Heart left ventricle (tissue), 16 donors: ENCODE results near the gene TEDDM1. TPM values are rescaled to one million over a fixed set of nuclear protein-coding genes. Genes with fewer than 3 reads are reported as not detected.

Source experiments
- ATAC-seq, 4 donors: fragments of 200-7000 bp; cut with Tn5 transposase; one replicate each; pipeline ENCODE4 v1.9.1; 2020 to 2022; ENCODE audit warnings: moderate library complexity in 4 of 4, mild to moderate bottlenecking in 3 of 4, moderate number of reproducible peaks in 1 of 4
- DNase-seq, 5 donors: peaks; one replicate each; pipeline ENCODE4 v3.0.0-alpha.2; 2020
- H3K27ac ChIP-seq, 12 donors: fragments of 200-600 bp; sonication (generic) in 4 of 12; one replicate each; pipeline versions ENCODE4 v1.5.0 to v1.8.0; 2016 to 2022; ENCODE audit warnings: mild to moderate bottlenecking in 2 of 12
- H3K27me3 ChIP-seq, 9 donors: fragments of 200-600 bp; sonication (generic) in 2 of 9; one replicate each; pipeline versions ENCODE4 v1.5.1 to v1.8.0; 2016 to 2022; ENCODE audit warnings: mild to moderate bottlenecking in 3 of 9
- H3K36me3 ChIP-seq, 9 donors: fragments of 200-600 bp; sonication (generic) in 2 of 9; one replicate each; pipeline versions ENCODE4 v1.5.0 to v1.8.0; 2018 to 2022; ENCODE audit warnings: mild to moderate bottlenecking in 2 of 9
- H3K4me1 ChIP-seq, 12 donors: fragments of 200-600 bp; sonication (generic) in 4 of 12; one replicate each; pipeline versions ENCODE4 v1.5.0 to v1.8.0; 2016 to 2022; ENCODE audit warnings: mild to moderate bottlenecking in 3 of 12
- H3K4me3 ChIP-seq, 12 donors: fragments of 200-600 bp; sonication (generic) in 4 of 12; one replicate each; pipeline versions ENCODE4 v1.5.0 to v1.8.0; 2017 to 2022; ENCODE audit warnings: mild to moderate bottlenecking in 9 of 12, moderate library complexity in 4 of 12
- H3K9me3 ChIP-seq, 12 donors: fragments of 200-600 bp; sonication (generic) in 4 of 12; one replicate each; pipeline versions ENCODE4 v1.5.0 to v1.8.0; 2016 to 2022; ENCODE audit warnings: mild to moderate bottlenecking in 1 of 12
- CTCF ChIP-seq, 12 donors: fragments of 200-600 bp; sonication (generic) in 4 of 12; IDR thresholded peaks; one replicate each; pipeline versions ENCODE4 v1.5.0 to v1.8.0; 2018 to 2022; ENCODE audit warnings: antibody characterized with exemption in 12 of 12, mild to moderate bottlenecking in 5 of 12
- POLR2A ChIP-seq, 2 donors: fragments of 450-650 bp; IDR thresholded peaks; one replicate each; pipeline ENCODE4 v1.6.1; 2017; ENCODE audit warnings: antibody characterized with exemption in 2 of 2, mild to moderate bottlenecking in 2 of 2, moderate library complexity in 2 of 2
- WGBS, 4 donors: extraction: QIAGEN DNeasy Blood & Tissue Kit in 2 of 4; methylation state at CpG; one replicate each; pipeline versions ENCODE4 v1.1.5 to v1.1.7; 2013 to 2018; 5-methylcytosine and 5-hydroxymethylcytosine counted together
- intact Hi-C, 10 donors: fragments of 100-400 bp; cut with DNase I; formaldehyde crosslinking; loops; one replicate each; pipeline versions ENCODE4 v1.11.1 to v1.14.2; 2022
- polyA plus RNA-seq, 2 donors: library from polyadenylated mRNA; stranded (reverse); fragments of 200-250 nt; gene quantifications; one replicate each; pipeline ENCODE4 v1.2.3, GENCODE V29; 2013
- total RNA-seq, 9 donors: library from RNA; depleted of rRNA in 2 of 9; stranded (reverse); fragments of >200 nt in 2 of 9; fragmentation: NEBNext Ultra II Directional in 3 of 9; extraction: Animal tissue kit (Norgen Biotek cat#: 25700) in 3 of 9; gene quantifications; one replicate each; pipeline versions ENCODE4 v1.1.0 to v1.2.4, GENCODE V29; 2016 to 2023
- donor health status: ischemic (EF 13 %, LVEDD 7.1; RV severe dilation, severe dysfunction).
- donor health status: healthy with polysubstance abuse.
- donor health status: DM: no; HTN: yes; CAD: no.
- donor health status: DM: no; HTN: no; CAD: no.
- donor health status: ischemic (EF 25% LVEDD 6.9; RV normal size, moderate dysfunction).
- donor health status: ischemic (EF 25% LVEDD 5.7; RV mildly dilated, moderate dysfunction).
- donor health status: healthy.
- donor health status: DM: yes; HTN: yes; CAD: no.
- donor health status: ischemic (EF 35%, LVEDD 5.7; RV mildly dilated, moderate dysfunction).
- donor health status: nonischemic (EF 11% LVEDD 7.7; RV severe dilation, severe dysfunction).
- donor health status: DM: yes; HTN: yes; CAD: no.
- donor health status: PGD.
- donor health status: ischemic (EF 29% LVEDD 5.4; RV normal size, mild dysfunction).
- donor health status: nonischemic (EF 23%, LVEDD 6.1; RV moderate dilation, normal function).

Gene TEDDM1
- total and polyA plus RNA-seq, 11 donors, result not detected

DNA sequence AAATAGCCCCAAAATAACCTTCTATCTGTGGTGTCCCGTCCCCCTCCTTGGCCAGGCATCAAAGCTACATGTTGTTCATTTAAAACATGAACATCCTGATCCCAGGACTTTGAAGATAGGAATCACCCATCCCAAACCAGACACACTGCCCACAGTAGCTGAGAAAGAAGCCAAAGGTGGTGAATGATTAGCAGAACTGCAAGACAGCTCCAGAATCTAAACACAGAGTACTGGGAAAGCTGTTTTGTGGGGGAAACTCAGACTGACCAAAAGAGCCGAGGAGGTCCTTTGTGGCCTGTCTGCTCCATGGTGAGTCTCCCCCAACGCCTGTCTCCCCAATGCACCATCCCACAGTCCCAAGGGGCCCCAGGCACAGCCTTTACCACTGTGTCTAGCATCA, 7.3 kb upstream of the TEDDM1 start:
- no peaks in the 10 kb centered on the region for H3K36me3 ChIP-seq
- H3K9me3 ChIP-seq, result peaks cover 0 to 13% (median 0%) of the 10 kb centered on the region in 12 donors
- intact Hi-C loops, result no loop called here
- DNase-seq (no peak), ATAC-seq (no peak)
- H3K27me3 ChIP-seq, result peaks cover 0 to 16% (median 0%) of the 10 kb centered on the region in 9 donors
- peaks cover 0 to 10% (median 3%) of the 10 kb centered on the region in 12 donors for H3K4me1 ChIP-seq
- 47 to 72% (median 56%) methylated on average over 3 of the region's 3 CpGs for WGBS, 4 donors
- no peak overlapping the region for H3K4me3 ChIP-seq
- H3K27ac ChIP-seq, result no peak overlapping the region
- TF ChIP-seq CTCF (IDR thresholded peaks at IDR 0.05), result no peak
- no peak for TF ChIP-seq POLR2A (IDR thresholded peaks at IDR 0.05)

- Histone ChIP-seq H3K9me3 (peaks cover 0 to 13% (median 0%) of the 10 kb centered on the region in 12 donors), H3K4me1 (peaks cover 0 to 10% (median 2%) of the 10 kb centered on the region in 12 donors), H3K4me3 (no peak overlapping the region), H3K27ac (no peak overlapping the region), H3K27me3 (peaks cover 0 to 16% (median 0%) of the 10 kb centered on the region in 9 donors), H3K36me3 (no peaks in the 10 kb centered on the region)
- intact Hi-C loops, result no loop called here
- TF ChIP-seq CTCF (IDR thresholded peaks at IDR 0.05), result no peak
- ATAC-seq, result no peak
- DNase-seq, result no peak
- 65 to 89% (median 77%) methylated on average over 1 of the region's 1 CpG for WGBS, 4 donors
Measured at GRCh38 chr1:182406012-182406411, 5.5 kb upstream of the TEDDM1 start.

DNA sequence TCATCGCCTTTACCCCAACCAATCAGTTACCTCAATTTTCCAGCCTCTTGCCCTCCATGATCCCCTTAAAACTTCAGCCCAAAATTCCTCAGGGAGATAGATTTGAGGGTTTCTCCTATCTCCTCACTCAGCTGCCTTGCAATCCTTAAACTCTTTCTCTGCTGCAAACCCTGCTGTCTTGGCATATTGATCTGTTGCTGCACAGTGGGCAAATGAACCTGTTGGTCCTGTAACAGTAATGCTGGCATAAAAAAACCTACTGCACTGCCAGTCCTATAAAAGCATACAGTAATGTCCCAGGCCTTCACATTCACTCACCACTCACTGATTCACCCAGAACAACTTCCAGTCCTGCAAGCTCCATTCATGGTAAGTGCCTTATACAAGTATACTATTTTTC, 5.1 kb upstream of the TEDDM1 start:
- DNase-seq (no peak), ATAC-seq (no peak)
- TF ChIP-seq CTCF (IDR thresholded peaks at IDR 0.05), result no peak
- TF ChIP-seq POLR2A (IDR thresholded peaks at IDR 0.05), result no peak
- 96 to 100% (median 98%) methylated on average over 1 of the region's 1 CpG for WGBS, 4 donors
- H3K27ac ChIP-seq, result no peak overlapping the region
- H3K9me3 ChIP-seq, result peaks cover 0 to 13% (median 0%) of the 10 kb centered on the region in 12 donors
- intact Hi-C loops, result no loop called here
- H3K4me1 ChIP-seq, result peaks cover 0 to 6% (median 0%) of the 10 kb centered on the region in 12 donors
- no peaks in the 10 kb centered on the region for H3K36me3 ChIP-seq
- peaks cover 0 to 16% (median 0%) of the 10 kb centered on the region in 9 donors for H3K27me3 ChIP-seq
- no peak overlapping the region for H3K4me3 ChIP-seq

DNA sequence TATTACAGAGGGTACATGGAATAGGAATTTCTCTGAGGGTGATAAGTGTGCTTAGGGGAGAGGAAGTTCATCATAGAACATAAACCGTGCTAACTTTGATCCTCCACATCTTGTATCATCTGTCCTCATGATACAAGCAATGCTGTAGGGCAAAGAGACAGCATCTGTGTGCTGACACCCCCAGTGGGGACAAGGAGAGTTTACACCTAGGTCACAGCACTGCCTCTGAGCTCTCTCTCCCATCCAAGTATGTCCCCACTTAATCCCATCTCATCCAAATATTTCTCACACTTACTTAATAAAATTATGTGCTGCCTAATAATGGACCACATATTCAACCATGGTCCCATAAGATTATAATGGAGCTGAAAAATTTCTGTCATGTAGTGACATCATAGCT, 4.3 kb upstream of the TEDDM1 start:
- peaks cover 0 to 13% (median 0%) of the 10 kb centered on the region in 12 donors for H3K9me3 ChIP-seq
- H3K4me3 ChIP-seq, result no peak overlapping the region
- WGBS, 4 donors, result 50 to 74% (median 67%) methylated on average over 1 of the region's 1 CpG
- no peaks in the 10 kb centered on the region for H3K4me1 ChIP-seq
- no peak for ATAC-seq
- TF ChIP-seq CTCF (IDR thresholded peaks at IDR 0.05), result no peak
- TF ChIP-seq POLR2A (IDR thresholded peaks at IDR 0.05), result no peak
- intact Hi-C loops, result no loop called here
- no peak overlapping the region for H3K27ac ChIP-seq
- no peak for DNase-seq
- no peaks in the 10 kb centered on the region for H3K36me3 ChIP-seq
- peaks cover 0 to 16% (median 0%) of the 10 kb centered on the region in 9 donors for H3K27me3 ChIP-seq
